HG02973 (cell line): ENCODE measurements around the gene KIAA1328.
"Not testable (repeated sequence)": the region's sequence is repeated elsewhere in the genome, so short reads cannot be mapped to it uniquely, and the experiment has no call there.

Experiments used
- ATAC-seq: cut with Tn5 transposase; IDR thresholded peaks from one replicate; pipeline ENCODE4 v1.9.1; 2021; ENCODE audit warnings: moderate library complexity; ENCODE audit not compliant: unreplicated experiment

KIAA1328 gene

DNA sequence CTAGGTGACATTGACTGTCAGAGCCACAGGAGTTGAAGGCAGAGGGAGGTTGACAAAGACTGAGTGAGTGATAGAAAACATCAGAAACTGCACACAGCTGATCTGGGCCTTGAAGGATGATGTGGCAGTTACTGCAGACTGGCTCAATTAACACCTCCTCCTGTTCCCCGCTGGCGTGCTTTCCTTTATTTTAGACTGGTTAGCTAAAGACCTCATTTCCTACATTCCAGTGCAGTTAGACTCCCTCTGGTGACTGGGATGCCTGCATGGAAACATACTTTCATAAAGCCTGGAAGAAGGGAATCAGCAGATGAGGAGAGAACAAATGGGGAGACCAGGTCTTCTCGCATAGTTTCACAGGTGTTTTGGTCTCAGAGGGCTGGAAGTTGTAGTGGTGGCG lies 7.2 kb upstream of the KIAA1328 start:
- ATAC-seq = no peak

DNA sequence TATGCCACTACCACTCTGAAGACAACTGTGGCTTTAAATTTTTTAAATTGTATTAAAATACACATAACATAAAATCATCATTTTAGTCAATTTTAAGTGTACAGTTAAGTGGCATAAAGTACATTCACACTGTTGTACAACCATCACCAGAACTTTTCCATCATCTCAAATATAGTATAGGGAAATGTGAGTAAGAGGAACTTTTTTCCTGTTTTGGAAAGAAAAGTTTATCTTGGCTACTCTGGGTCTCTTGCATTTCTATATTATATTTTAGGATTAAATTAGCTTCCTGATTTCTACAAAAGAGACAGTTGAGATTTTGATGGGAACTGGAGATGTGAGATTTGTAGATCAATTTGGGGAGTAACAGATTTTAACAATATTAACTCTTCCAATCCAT lies 3.4 kb upstream of the KIAA1328 start:
- no peak for ATAC-seq

DNA sequence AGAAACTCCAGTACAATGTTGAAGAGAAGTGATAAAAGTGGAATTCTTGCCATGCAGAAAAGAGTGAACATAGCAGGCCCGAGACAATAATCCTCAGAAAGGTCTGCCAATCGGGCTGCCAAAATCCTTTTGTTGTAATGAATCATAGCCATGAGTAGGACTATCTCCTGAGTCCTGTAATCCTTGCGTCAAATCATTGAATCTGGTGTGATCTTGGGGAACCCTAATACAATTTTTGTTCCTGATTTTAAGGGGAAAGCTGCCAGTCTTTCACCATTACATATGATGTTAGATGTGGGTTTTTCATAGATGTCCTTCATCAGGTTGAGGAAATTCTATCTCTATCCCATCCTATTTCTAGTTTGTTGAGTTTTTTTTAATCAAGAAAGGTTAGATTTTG lies 2.4 kb upstream of the KIAA1328 start:
- ATAC-seq = no peak

DNA sequence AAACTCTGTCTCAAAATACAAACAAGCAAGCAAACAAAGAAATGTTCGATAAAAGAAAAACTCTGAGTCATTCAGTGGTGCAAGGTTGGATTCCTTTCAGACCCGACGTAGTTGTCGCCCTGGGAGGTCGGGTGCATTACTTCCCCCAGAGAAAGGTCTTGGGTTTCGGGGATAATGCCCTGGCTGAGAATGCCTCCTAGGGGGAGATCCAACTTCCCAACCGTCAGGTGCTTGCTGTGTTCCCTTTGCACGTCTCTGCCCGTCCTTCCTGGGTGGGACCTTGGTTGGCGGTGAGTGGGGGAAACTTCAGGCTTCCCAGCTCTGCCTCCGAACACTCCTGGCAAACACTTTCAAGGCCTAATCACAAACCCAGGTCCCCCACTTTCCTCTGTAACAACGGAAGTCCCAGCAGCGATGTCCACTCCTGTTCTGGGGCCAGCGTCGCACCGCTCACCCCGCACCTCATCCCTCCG lies 734 bp upstream of the KIAA1328 start:
- ATAC-seq = no peak

DNA sequence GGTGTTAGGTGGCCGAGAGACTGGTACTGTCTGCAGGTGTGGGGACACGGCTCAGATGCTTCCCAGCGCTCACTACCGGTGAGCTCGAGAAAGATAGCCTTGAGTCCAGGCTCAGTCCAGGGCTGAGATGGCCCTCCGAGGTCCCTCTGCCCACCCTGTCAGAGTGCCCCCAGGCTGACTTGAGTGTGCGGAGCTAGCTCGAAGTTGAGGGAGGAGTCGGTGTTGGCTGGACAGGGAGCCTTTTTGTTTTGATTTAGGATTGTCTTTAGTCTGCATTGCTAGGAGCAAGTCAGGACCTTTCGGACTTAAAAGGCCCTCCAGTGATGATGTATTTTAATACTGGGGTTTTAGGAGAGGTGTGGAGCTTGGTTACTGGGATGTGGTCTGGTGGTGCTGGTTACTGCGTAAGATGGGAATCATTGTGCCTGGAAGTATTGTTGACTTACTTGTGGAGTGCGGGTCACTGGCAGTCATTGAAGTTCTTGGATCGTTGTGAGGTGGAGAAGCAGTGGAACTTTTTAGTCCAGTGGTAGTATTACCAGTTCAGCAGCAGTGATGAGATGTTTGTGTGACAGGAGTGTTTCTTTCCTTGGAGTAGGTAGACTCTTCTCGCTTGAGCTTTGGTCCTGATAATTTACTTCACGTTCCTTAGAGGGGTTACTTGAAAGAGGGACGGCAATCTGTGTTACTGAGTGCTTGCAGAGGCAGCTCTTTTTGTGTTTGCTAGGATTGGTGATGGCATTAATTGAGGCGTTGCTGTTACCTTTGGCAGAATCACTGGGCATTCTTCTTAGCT lies 633 bp downstream of the KIAA1328 start:
- ATAC-seq = no peak

DNA sequence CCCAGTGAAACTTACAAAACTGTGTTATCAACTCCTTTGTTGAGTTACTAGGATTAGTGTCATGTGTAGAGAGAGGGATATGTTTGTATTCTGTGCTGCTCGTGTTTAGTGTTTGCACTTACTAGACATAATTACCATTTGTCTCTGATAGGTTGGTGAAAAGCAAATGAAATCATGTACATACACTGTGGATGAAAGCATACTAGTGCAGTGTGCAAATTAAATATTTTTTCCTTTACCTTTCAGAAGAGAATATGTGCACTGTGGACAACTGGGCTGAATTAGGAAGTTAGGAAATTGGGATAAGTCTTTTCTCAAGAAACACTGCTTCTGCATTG lies 1.2 kb downstream of the KIAA1328 start:
- no peak for ATAC-seq

DNA sequence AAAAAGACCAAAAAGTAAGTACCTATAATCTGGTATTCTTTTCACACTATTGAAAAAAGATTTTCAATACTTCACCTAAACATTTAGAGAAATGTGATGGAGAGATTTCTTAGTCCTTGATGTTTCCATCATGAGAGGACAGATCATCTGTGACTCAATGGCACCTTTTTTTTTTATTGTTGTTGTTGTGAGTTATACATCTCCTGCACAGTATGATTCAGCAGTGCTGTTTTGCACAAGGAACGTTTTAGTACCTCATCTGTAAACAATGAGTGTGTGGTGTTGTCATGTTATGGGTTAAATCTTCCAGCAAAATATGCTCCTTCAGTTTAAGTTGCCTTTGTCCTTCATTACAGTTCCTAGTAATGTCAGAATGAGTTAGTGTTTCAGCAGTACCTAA lies 2.2 kb downstream of the KIAA1328 start:
- ATAC-seq = no peak

DNA sequence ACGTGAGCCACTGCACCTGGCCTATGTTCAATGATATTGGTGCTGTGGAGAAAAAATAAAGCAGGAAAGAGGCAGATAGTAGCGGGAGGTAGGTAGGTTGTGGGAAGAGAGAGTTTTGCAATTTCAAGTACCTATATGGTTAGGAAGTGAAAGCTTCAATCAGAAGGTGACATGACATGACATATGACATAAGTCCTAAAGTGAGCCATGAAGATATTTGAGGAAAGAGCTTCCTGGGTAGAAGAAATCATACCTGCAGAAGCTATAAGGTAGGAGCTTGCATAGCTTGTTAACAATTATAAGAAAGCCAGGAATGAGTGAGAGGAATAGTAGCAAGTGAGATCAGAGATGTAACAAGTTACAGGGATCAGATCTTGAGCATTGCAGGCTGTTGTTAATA lies 4.2 kb downstream of the KIAA1328 start:
- no peak for ATAC-seq

DNA sequence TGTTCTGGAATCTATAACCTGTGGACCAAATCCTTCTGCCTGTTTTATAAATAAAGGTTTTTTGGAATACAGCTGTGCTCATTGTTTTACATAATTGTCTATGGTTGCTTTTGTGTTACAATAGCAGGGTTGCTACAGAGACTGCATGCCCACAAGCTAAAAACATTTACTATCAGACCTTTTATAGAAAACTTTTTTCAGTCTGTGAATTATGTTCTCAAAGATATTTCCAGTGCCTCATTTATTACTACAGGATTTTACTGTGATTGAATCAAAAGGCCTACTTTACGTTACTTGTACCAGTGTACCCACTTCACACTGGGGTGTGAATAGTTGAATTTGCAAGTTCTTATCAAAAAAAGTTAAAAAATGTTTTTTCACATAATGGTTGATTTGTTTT lies 7.0 kb downstream of the KIAA1328 start:
- ATAC-seq = no peak

DNA sequence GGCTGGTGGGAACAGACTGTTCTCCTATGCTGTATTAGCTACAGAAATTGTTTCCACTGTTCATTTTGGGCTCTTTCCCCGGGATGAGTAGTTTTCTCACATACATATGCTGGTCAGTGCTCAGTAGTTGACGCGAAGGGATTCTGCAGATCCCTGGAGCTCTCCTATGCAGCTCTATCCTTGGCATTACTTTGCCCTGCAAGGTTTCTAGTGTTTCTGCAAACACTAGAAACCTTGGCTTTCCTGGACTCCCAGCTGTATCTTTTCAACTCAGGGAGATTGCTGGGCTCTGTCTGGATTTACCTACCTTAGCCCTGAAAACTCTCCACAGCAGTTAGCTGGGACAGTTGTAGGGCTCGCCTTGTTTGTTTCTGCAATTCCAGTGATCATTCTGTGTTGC lies 10.9 kb downstream of the KIAA1328 start:
- ATAC-seq = no peak

DNA sequence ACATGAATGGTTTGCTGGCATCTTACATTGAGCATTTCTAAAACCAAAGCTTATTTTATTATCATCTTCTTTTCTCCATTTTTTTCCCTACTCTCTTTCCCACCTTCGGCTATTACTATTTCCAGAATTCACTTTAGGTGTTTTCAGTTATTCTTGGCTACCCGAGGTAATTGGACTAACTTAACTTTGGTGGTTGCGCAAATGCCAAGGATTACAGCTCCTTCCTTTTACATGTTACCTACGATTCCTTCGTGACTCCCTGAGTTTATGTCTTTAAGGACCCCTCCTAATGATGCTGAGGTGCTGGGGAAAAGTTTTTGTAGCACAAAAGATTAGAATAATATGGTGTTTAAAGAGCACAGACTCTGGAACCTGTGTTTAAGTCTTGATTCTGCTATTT lies 14.3 kb downstream of the KIAA1328 start:
- no peak for ATAC-seq

DNA sequence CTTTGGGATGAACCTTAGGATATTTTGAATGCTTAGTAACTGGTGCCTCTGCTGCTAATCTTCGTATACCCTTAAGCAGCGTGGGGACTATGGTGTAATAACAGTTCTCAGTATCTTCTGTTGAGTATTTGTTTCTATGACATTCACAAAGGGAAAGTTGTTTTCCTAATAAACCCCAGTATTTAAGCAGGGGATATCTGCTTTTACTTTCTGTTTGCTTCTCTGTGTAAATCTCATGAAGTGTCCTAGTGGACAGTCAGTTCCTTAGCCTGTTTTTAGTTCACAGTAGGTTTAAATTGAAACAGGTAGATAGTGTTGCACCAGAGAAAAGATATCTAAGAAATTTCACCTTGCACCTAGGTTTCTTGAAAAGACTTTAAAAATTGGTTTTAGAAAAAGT lies 14.9 kb downstream of the KIAA1328 start:
- no peak for ATAC-seq

DNA sequence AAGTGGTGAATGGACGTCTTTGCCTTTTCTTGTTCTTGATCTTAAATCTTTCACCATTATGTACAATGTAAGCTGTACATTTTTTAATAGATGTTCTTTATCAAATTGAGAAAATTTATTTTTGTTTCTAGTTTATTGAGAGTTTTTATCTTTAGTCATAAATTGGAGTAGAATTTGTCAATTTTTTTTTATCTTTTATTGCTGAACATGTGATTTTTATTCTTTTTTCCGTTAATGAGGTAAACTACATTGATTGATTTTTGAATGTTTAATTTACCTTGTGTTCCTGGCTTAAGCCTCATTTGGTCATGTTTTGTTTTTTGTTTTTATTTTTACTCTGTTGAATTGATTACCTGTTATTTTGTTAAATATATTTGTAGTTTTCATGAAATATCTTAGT lies 19.7 kb downstream of the KIAA1328 start:
- ATAC-seq = no peak

DNA sequence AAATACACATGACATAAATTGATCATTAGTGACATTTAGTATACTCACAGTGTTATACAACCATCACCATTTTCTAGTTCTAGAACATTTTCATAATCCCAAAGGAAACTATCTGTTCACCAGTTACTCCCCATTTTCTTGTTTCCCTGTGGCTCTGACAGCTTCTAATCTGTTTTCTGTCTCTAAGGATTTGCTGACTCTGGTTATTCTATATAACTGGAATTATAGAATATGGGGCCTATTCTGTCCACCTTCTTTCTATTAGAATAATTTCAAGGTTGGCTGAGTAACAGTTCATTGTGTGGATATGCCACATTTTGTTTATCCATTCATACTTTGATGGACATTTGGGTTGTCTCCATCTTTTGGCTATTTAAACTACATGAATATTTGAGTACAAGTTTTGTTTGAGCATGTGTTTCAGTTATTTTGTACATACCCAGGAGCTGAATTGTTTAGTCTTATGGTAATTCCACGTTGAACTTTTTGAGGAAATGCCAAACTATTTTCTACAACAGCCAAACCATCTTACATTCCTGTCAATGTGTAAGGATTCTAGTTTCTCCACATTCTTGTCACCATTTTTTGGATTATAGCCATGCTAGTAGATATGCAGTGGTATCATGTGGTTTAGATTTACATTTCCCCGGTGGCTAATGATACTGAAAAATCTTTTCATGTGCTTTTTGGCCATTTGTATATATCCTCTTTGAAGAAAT lies 20.5 kb downstream of the KIAA1328 start:
- no peak for ATAC-seq

DNA sequence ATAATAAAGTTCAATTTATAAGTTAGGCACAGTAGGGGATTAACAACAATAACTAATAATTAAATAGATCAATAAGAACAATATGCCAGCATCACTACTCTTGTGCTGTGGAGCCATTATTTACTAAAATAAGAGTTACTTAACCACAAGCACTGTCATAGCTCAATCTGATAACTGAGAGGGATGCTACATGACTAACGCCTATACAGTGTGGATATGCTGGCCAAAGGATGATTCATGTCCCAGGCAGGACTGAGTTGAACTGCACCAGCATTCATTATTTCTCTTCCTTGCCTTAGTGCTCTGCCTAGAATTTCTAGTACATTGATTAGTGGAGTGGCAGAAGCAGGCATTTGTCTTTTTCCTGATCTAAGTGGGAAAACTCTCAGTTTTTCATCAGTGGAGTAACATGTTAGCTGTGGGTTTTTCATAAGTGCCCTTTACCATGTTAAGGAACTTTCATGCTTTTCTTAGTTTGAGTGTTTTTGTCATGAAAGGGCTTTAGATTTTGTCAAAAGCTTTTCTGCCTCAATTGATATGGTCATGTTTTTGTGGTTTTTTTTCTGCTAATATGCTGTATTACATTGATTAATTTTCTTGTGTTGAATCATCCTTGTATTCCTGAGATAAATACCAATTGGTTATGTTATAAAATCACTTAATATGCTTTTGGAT lies 21.7 kb downstream of the KIAA1328 start:
- no peak for ATAC-seq

DNA sequence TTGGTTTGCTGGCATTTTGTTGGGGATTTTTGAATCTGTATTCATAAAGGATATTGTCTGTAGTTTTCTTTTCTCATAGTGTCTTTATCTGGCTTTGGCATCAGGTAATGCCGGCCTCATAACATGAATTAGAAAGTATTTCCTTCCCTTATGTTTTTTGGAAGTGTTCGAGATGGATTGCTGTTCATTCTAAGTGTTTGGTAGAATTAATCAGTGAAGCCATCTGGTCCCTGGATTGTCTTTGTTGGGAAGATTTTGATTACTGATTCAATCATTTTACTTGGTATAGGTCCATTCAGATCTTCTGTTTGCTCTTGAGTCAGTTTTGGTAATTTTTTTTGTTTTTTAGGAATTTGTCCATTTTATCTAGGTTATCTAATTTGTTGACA lies 22.3 kb downstream of the KIAA1328 start:
- no peak for ATAC-seq

DNA sequence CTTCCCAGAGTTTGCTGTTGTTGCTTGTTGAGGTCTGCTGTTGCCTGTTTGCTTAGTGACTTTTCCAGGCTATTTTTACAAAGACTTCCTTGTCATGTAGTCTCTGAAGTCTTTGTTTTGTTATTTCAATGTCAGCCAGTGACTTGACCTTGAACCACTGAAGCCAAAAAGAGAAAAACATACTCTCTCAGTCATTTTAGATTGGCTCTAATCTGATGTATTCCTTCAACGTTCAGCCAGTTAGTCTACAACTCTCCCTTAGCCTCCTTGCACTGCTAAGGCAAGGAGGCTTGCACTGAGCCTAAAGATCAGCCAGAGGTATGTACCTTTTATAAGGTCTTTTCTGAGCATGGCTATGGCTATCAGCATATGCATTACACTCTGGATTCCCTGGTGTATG lies 27.9 kb downstream of the KIAA1328 start:
- ATAC-seq = no peak

DNA sequence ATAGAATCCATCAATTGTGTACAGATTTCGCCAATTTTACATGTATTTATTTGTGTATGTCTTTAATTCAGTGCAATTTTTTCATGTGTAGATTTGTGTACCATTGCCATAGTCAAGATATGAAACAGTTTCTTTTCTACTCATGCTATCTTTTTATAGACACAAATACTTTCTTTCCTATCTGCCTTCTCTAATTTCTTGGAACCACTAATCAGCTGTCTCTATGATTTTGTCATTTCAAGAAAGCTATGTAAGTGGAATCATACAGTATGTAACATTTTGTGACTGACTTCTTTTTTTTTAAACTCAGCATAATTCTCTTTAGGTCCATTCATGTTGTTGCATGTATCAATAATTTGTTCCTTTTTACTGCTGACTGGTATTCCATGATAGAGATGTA lies 33.3 kb downstream of the KIAA1328 start:
- no peak for ATAC-seq

DNA sequence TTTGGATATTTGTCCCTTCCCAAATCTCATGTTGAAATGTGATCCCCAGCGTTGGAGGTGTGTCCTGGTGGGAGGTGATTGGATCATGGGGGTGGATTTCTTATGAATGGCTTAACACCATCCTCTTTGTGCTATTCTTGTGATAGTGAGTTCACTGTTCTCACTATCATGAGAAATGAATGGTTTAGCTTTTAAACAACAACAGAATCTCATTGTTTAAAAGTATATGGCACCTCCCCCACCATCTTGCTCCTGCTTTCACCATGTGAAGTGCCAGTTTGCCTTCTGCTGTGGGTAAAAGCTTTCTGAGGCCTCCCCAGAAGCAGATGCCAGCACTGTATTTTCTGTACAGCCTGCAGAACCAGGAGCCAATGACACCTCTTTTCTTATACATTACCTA lies 38.1 kb downstream of the KIAA1328 start:
- ATAC-seq = no peak

DNA sequence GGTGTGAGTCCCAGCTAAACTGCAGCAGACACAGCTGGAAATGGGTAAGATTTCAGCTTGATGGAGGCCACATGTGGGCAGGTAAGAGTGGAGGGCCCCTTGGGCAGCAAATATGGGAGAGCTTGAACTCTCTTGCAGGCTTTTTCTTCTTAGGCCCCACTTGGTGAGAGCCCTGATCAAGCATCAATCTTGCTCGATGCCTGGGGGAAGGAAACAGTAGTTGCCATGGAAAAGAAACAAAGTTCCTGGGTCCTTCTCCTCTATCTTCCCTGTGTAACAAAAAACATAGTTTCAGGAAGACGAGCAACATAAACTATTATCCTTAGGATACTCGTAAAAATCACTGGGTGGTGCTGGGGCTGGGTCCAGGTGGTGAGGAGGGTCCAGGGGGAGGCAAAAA lies 42.9 kb downstream of the KIAA1328 start:
- ATAC-seq = no peak

DNA sequence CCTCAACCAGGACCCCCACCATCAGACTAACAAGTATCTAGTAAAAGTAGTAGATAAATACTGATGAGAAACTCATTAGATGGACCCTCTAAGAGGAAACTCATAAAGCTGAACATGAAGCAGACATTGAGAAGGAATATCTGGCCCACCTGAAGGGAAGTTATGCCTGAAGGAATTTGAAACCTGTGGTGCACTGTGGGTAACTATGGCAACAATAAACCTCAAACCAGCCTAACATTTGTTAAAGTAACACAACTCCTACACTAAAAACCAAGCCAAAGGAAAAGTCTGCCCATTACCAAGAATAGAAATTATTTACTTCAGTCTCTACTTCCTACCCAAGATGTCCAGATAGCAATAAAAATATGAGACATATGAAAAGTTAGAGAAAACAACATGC lies 43.4 kb downstream of the KIAA1328 start:
- no peak for ATAC-seq

DNA sequence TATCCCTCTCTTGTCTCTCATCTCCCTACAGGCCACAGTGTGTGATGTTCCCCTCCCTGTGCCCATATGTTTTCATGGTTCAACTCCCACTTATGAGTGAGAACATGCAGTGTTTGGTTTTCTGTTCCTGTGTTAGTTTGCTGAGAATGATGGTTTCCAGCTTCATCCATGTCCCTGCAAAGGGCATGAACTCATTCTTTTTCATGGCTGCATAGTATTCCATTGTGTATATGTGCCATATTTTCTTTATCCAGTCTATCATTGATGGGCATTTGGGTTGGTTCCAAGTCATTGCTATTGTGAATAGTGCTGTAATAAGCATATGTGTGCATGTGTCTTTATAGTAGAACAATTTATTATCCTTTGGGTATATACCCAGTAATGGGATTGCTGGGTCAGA lies 44.9 kb downstream of the KIAA1328 start:
- not testable (repeated sequence) for ATAC-seq
